ENCODE results near the gene ERCC1.

The ERCC1 gene

GRCh38 chr19:45444318-45445041, 20.8 kb upstream of the ERCC1 start:
- Histone ChIP-seq H3K4me1 (peaks cover 63% of the 10 kb centered on the region), H3K4me3 (peak overlapping the region; percentile 62), H4K20me1 (no peaks in the 10 kb centered on the region), H3K4me2 (peak overlapping the region; percentile 87), H3K27ac (peak overlapping the region; percentile 67), H3K36me3 (no peaks in the 10 kb centered on the region), H3K27me3 (no peaks in the 10 kb centered on the region), H3K9me3 (no peaks in the 10 kb centered on the region), H3K9ac (peak overlapping the region; percentile 6; the same call in 1 of the 2 replicates)
- TF ChIP-seq Cebpa-rat (IDR thresholded peaks at IDR 0.05): no peak

- H3K9me3 ChIP-seq: no peaks in the 10 kb centered on the region
- peak overlapping the region; percentile 85 for H3K27ac ChIP-seq
- H3K4me2 ChIP-seq: peak overlapping the region; percentile 87
- peaks cover 62% of the 10 kb centered on the region for H3K4me1 ChIP-seq
- no peaks in the 10 kb centered on the region for H3K36me3 ChIP-seq
- peak; percentile 92 for TF ChIP-seq Cebpa-rat (IDR thresholded peaks at IDR 0.05)
- no peaks in the 10 kb centered on the region for H4K20me1 ChIP-seq
- H3K4me3 ChIP-seq: peak overlapping the region; percentile 66
- H3K27me3 ChIP-seq: no peaks in the 10 kb centered on the region
- H3K9ac ChIP-seq: peak overlapping the region; percentile 54
Measured at GRCh38 chr19:45443462-45444317, 20.0 kb upstream of the ERCC1 start.

GRCh38 chr19:45442778-45443461, 19.2 kb upstream of the ERCC1 start:
- H3K4me2 ChIP-seq: peak overlapping the region; percentile 87
- no peaks in the 10 kb centered on the region for H3K27me3 ChIP-seq
- H3K4me1 ChIP-seq: peaks cover 61% of the 10 kb centered on the region
- H4K20me1 ChIP-seq: no peaks in the 10 kb centered on the region
- TF ChIP-seq Cebpa-rat (IDR thresholded peaks at IDR 0.05): no peak
- H3K36me3 ChIP-seq: no peaks in the 10 kb centered on the region
- H3K9ac ChIP-seq: peak overlapping the region; percentile 54; the same call in 1 of the 2 replicates
- H3K27ac ChIP-seq: peak overlapping the region; percentile 85
- H3K4me3 ChIP-seq: peak overlapping the region; percentile 66
- no peaks in the 10 kb centered on the region for H3K9me3 ChIP-seq

GRCh38 chr19:45442408-45442777, 18.7 kb upstream of the ERCC1 start:
- no peak for TF ChIP-seq Cebpa-rat (IDR thresholded peaks at IDR 0.05)
- Histone ChIP-seq H3K4me2 (peak overlapping the region; percentile 87), H3K9ac (peak overlapping the region; percentile 54; the same call in 1 of the 2 replicates)

GRCh38 chr19:45440873-45441654, 17.3 kb upstream of the ERCC1 start:
- H3K4me3 ChIP-seq: no peak overlapping the region
- TF ChIP-seq Cebpa-rat (IDR thresholded peaks at IDR 0.05): no peak
- H4K20me1 ChIP-seq: no peaks in the 10 kb centered on the region
- H3K36me3 ChIP-seq: no peaks in the 10 kb centered on the region
- peak overlapping the region; percentile 71 for H3K4me2 ChIP-seq
- peak overlapping the region; percentile 89; the same call in 1 of the 2 replicates for H3K9ac ChIP-seq
- H3K27me3 ChIP-seq: no peaks in the 10 kb centered on the region
- peak overlapping the region; percentile 93; the same call in 1 of the 2 replicates for H3K27ac ChIP-seq
- no peaks in the 10 kb centered on the region for H3K9me3 ChIP-seq
- H3K4me1 ChIP-seq: peaks cover 61% of the 10 kb centered on the region

More at GRCh38 chr19:45442408-45442777, 18.7 kb upstream of the ERCC1 start:
- no peaks in the 10 kb centered on the region for H4K20me1 ChIP-seq
- no peaks in the 10 kb centered on the region for H3K9me3 ChIP-seq
- no peak overlapping the region for H3K27ac ChIP-seq
- no peaks in the 10 kb centered on the region for H3K27me3 ChIP-seq
- H3K4me1 ChIP-seq: peaks cover 61% of the 10 kb centered on the region
- no peak overlapping the region for H3K4me3 ChIP-seq
- H3K36me3 ChIP-seq: no peaks in the 10 kb centered on the region

GRCh38 chr19:45440259-45440638, 16.5 kb upstream of the ERCC1 start:
- H3K27ac ChIP-seq: peak overlapping the region; percentile 93

GRCh38 chr19:45439569-45440258, 16.0 kb upstream of the ERCC1 start:
- H3K27ac ChIP-seq: peak overlapping the region; percentile 93
- TF ChIP-seq Cebpa-rat (IDR thresholded peaks at IDR 0.05): no peak
- H3K4me1 ChIP-seq: peaks cover 53% of the 10 kb centered on the region
- H3K4me3 ChIP-seq: peak overlapping the region; percentile 73
- peak overlapping the region; percentile 89 for H3K9ac ChIP-seq
- no peaks in the 10 kb centered on the region for H3K36me3 ChIP-seq
- no peaks in the 10 kb centered on the region for H3K9me3 ChIP-seq
- H3K27me3 ChIP-seq: no peaks in the 10 kb centered on the region
- peak overlapping the region; percentile 71 for H3K4me2 ChIP-seq
- H4K20me1 ChIP-seq: no peaks in the 10 kb centered on the region

More at GRCh38 chr19:45440259-45440638, 16.5 kb upstream of the ERCC1 start:
- Histone ChIP-seq H3K9me3 (no peaks in the 10 kb centered on the region), H3K4me2 (peak overlapping the region; percentile 71), H4K20me1 (no peaks in the 10 kb centered on the region), H3K4me1 (peaks cover 58% of the 10 kb centered on the region), H3K4me3 (peak overlapping the region; percentile 73), H3K36me3 (no peaks in the 10 kb centered on the region), H3K9ac (peak overlapping the region; percentile 89), H3K27me3 (no peaks in the 10 kb centered on the region)
- no peak for TF ChIP-seq Cebpa-rat (IDR thresholded peaks at IDR 0.05)

GRCh38 chr19:45439190-45439568, 15.5 kb upstream of the ERCC1 start:
- peak overlapping the region; percentile 71 for H3K4me2 ChIP-seq
- peak overlapping the region; percentile 89 for H3K9ac ChIP-seq
- no peaks in the 10 kb centered on the region for H3K36me3 ChIP-seq
- TF ChIP-seq Cebpa-rat (IDR thresholded peaks at IDR 0.05): no peak
- peak overlapping the region; percentile 73 for H3K4me3 ChIP-seq
- H4K20me1 ChIP-seq: no peaks in the 10 kb centered on the region
- H3K9me3 ChIP-seq: no peaks in the 10 kb centered on the region
- no peaks in the 10 kb centered on the region for H3K27me3 ChIP-seq
- peaks cover 48% of the 10 kb centered on the region for H3K4me1 ChIP-seq
- H3K27ac ChIP-seq: peak overlapping the region; percentile 93

All from BLaER1 (cell line).